Measurements from ENCODE around the gene TBC1D10A.

TBC1D10A gene

GRCh38 chr22:30302810-30303138, 24.0 kb downstream of the TBC1D10A start:
- no peak overlapping the region for H2AFZ ChIP-seq
- no peaks in the 10 kb centered on the region for H3K27me3 ChIP-seq (ENCODE audit: control insufficient read depth, insufficient read depth, low read length)
- no peak overlapping the region for H3K9ac ChIP-seq
- peaks cover 21% of the 10 kb centered on the region for H3K79me2 ChIP-seq
- no peaks in the 10 kb centered on the region for H3K9me3 ChIP-seq (ENCODE audit: control insufficient read depth, low read length)
- H3K36me3 ChIP-seq (ENCODE audit: control insufficient read depth, insufficient read depth, low read length): no peaks in the 10 kb centered on the region
- peak overlapping the region; percentile 76 for H3K27ac ChIP-seq
- TF ChIP-seq, protein P1, sequence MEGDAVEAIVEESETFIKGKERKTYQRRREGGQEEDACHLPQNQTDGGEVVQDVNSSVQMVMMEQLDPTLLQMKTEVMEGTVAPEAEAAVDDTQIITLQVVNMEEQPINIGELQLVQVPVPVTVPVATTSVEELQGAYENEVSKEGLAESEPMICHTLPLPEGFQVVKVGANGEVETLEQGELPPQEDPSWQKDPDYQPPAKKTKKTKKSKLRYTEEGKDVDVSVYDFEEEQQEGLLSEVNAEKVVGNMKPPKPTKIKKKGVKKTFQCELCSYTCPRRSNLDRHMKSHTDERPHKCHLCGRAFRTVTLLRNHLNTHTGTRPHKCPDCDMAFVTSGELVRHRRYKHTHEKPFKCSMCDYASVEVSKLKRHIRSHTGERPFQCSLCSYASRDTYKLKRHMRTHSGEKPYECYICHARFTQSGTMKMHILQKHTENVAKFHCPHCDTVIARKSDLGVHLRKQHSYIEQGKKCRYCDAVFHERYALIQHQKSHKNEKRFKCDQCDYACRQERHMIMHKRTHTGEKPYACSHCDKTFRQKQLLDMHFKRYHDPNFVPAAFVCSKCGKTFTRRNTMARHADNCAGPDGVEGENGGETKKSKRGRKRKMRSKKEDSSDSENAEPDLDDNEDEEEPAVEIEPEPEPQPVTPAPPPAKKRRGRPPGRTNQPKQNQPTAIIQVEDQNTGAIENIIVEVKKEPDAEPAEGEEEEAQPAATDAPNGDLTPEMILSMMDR (IDR thresholded peaks at IDR 0.05): no peak
- H3K4me3 ChIP-seq (ENCODE audit: low read depth, low read length): no peak overlapping the region
- no peak overlapping the region for H3K4me2 ChIP-seq (ENCODE audit: low read length)
- peaks cover 55% of the 10 kb centered on the region for H3K4me1 ChIP-seq

GRCh38 chr22:30301995-30302809, 24.5 kb downstream of the TBC1D10A start:
- H3K36me3 ChIP-seq (ENCODE audit: control insufficient read depth, insufficient read depth, low read length): no peaks in the 10 kb centered on the region
- H2AFZ ChIP-seq: no peak overlapping the region
- H3K4me1 ChIP-seq: peaks cover 50% of the 10 kb centered on the region
- H3K9me3 ChIP-seq (ENCODE audit: control insufficient read depth, low read length): no peaks in the 10 kb centered on the region
- H3K4me3 ChIP-seq (ENCODE audit: low read depth, low read length): no peak overlapping the region
- no peaks in the 10 kb centered on the region for H3K27me3 ChIP-seq (ENCODE audit: control insufficient read depth, insufficient read depth, low read length)
- peaks cover 18% of the 10 kb centered on the region for H3K79me2 ChIP-seq
- H3K4me2 ChIP-seq (ENCODE audit: low read length): no peak overlapping the region
- H3K27ac ChIP-seq: peak overlapping the region; percentile 76
- H3K9ac ChIP-seq: no peak overlapping the region
- TF ChIP-seq, protein P1 (IDR thresholded peaks at IDR 0.05): no peak

- Histone ChIP-seq H3K4me2 (ENCODE audit: low read length) (no peak overlapping the region), H2AFZ (no peak overlapping the region), H3K4me1 (peaks cover 22% of the 10 kb centered on the region), H3K79me2 (peaks cover 6% of the 10 kb centered on the region), H3K9me3 (ENCODE audit: control insufficient read depth, low read length) (no peaks in the 10 kb centered on the region), H3K4me3 (ENCODE audit: low read depth, low read length) (no peak overlapping the region), H3K9ac (no peak overlapping the region), H3K27me3 (ENCODE audit: control insufficient read depth, insufficient read depth, low read length) (no peaks in the 10 kb centered on the region), H3K36me3 (ENCODE audit: control insufficient read depth, insufficient read depth, low read length) (no peaks in the 10 kb centered on the region), H3K27ac (peak overlapping the region; percentile 87)
- TF ChIP-seq, protein P1 (IDR thresholded peaks at IDR 0.05): no peak
Observed at GRCh38 chr22:30299322-30299721, 27.4 kb downstream of the TBC1D10A start.

DNA sequence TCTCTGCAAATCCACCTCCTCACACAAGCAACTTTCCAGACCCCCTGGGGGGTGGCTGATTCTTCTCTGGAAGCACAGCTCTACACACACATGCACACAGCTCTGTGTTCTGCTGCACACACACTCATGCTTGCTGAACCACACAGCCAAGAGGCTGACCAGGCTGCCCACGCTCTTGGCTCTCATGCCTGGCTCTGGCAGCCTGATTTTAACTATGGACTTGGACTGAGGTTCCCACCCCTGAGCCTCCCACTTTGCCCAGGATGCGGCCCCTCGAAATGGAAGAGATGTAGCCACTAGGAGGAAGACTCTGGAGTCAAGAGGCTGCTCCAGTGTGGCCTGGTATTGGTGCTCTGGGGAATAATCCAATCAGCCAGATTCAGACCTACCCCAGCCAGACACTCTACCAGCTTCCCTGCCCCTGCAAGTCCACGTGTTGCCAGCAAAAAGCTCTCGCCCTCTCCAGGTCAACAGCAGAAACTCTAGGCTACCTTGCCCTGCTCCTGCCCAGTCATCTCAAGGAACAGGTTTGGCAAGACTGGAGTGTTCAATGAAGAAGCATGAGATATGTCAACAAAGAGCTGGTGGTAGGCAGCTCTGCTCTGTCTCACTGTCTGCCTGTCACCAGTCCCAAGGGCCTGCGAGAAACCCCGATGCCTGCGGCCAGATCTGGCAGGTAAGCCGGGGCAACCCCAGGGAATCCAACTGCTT, 28.6 kb downstream of the TBC1D10A start:
- Histone ChIP-seq H3K27ac (peak overlapping the region; percentile 87), H3K79me2 (peaks cover 2% of the 10 kb centered on the region), H3K36me3 (ENCODE audit: control insufficient read depth, insufficient read depth, low read length) (no peaks in the 10 kb centered on the region), H3K27me3 (ENCODE audit: control insufficient read depth, insufficient read depth, low read length) (no peaks in the 10 kb centered on the region), H3K9me3 (ENCODE audit: control insufficient read depth, low read length) (no peaks in the 10 kb centered on the region), H3K4me3 (ENCODE audit: low read depth, low read length) (peak overlapping the region; percentile 0), H3K9ac (no peak overlapping the region), H3K4me1 (peaks cover 17% of the 10 kb centered on the region), H2AFZ (no peak overlapping the region), H3K4me2 (ENCODE audit: low read length) (peak overlapping the region; percentile 49)
- TF ChIP-seq, protein P1 (IDR thresholded peaks at IDR 0.05): peak; percentile 23

Data from parathyroid adenoma (tissue), 2 donors.